Activated T-cell treated with anti-CD3 and anti-CD28 coated beads, Interleukin-2, amount 50 U/mL, for 4 hours (primary cell): Measurements from ENCODE around the gene STRN4. TPM values are rescaled to one million over a fixed set of nuclear protein-coding genes. Genes with fewer than 3 reads are reported as not detected.

ENCODE experiments used
- ATAC-seq, 2 donors: fragments of 200-7000 bp; cut with Tn5 transposase; one replicate each; pipeline ENCODE4 v1.10.0; 2021
- DNase-seq: peaks from one replicate; pipeline ENCODE4 v3.0.0-alpha.2; 2020
- H3K27me3 Mint-ChIP-seq: one replicate; pipeline ENCODE4 v1.8.0; 2021; ENCODE audit warnings: low read depth, mixed read lengths
- H3K36me3 Mint-ChIP-seq: one replicate; pipeline ENCODE4 v1.8.0; 2022; ENCODE audit warnings: mixed read lengths; ENCODE audit not compliant: insufficient read depth
- H3K4me1 Mint-ChIP-seq: one replicate; pipeline ENCODE4 v1.8.0; 2021; ENCODE audit warnings: low read depth, mixed read lengths
- H3K4me3 Mint-ChIP-seq: one replicate; pipeline ENCODE4 v1.8.0; 2021; ENCODE audit warnings: mild to moderate bottlenecking, moderate library complexity, mixed read lengths
- H3K9me3 Mint-ChIP-seq: one replicate; pipeline ENCODE4 v1.8.0; 2021; ENCODE audit warnings: mixed read lengths
- total RNA-seq, 3 donors: library from RNA; stranded (reverse); gene quantifications; one replicate each; pipeline ENCODE4 v1.2.1, GENCODE V29; 2021

Gene STRN4
- total RNA-seq, 3 donors from 2014 or later, result 91.3 to 98.0 (median 96.7) TPM

DNA sequence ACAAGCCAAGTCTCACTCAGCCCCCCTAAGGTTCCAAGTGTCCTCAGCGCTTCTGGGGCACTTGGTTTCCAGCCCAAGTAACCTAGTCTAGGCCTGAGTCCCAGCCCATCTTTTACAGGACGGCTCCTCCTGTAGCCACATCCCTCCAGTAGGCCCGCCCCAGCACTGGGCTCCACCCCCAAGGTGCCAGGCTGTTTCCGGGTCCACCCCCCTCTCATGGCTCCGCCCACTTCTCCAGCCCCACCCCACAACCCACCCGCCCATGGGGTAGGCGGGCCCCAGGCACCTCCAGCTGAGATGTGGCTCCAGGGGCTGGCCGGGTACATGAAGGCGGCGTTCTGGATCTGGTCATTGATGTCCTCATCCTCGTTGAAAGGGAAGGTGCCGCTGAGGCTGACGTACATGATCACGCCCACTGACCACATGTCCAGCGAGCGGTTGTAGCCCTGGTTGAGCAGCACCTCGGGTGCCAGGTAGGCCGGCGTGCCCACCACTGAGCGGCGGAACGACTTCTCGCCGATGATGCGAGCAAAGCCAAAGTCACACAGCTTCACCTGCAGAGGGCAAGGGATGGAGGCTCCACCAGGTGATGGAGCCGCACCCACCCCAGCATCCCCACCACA is 68.0 kb downstream of the STRN4 start:
- DNase-seq (peak; percentile 36), ATAC-seq (peak; percentile 91 to 93)
- peaks cover 34% of the 10 kb centered on the region for H3K36me3 Mint-ChIP-seq
- no peaks in the 10 kb centered on the region for H3K9me3 Mint-ChIP-seq
- no peaks in the 10 kb centered on the region for H3K4me1 Mint-ChIP-seq
- no peak overlapping the region for H3K4me3 Mint-ChIP-seq
- no peaks in the 10 kb centered on the region for H3K27me3 Mint-ChIP-seq

- no peaks in the 10 kb centered on the region for H3K9me3 Mint-ChIP-seq
- ATAC-seq (peak; percentile 35 to 36), DNase-seq (no peak)
- H3K36me3 Mint-ChIP-seq, result peaks cover 33% of the 10 kb centered on the region
- H3K27me3 Mint-ChIP-seq, result no peaks in the 10 kb centered on the region
- no peaks in the 10 kb centered on the region for H3K4me1 Mint-ChIP-seq
- H3K4me3 Mint-ChIP-seq, result no peak overlapping the region
These were observed 71.7 kb downstream of the STRN4 start for GRCh38 chr19:46674416-46675178.

DNA sequence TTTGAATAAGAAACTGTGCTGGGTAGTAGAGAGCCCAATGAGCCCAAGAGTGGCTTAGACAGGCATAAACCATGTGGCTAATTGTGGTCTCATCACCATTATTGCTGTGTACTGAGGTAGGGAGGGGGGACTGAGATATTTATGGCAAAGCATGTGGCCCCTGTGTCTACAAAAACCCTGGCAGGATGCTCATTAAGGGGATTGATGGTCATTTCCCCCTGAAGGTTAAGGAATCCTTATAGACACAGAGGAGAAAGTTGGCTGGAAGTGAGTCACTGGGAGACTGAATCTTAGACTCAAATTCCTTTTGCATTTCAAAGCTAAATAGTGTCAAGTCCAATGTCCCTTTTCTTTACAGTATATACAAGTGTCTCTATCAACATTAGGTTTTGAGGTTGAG is 75.4 kb downstream of the STRN4 start:
- no peak for ATAC-seq
- no peaks in the 10 kb centered on the region for H3K4me1 Mint-ChIP-seq
- H3K9me3 Mint-ChIP-seq, result no peaks in the 10 kb centered on the region
- H3K4me3 Mint-ChIP-seq, result no peak overlapping the region
- H3K36me3 Mint-ChIP-seq, result peaks cover 22% of the 10 kb centered on the region
- DNase-seq, result no peak
- no peaks in the 10 kb centered on the region for H3K27me3 Mint-ChIP-seq

Other genes with a start within 250 kb of the STRN4 start
- gene CALM3, start 145.1 kb downstream of the STRN4 start, total RNA-seq, result 100 to 1,000 TPM; 237 to 257 (median 239) TPM
- gene PTGIR, start 121.4 kb downstream of the STRN4 start, total RNA-seq, result 1 to 10 TPM; 2.2 to 5.8 (median 4.3) TPM
- gene GNG8, start 110.2 kb downstream of the STRN4 start, total RNA-seq, result 1 to 10 TPM; 1.5 to 2.6 (median 2.4) TPM
- gene DACT3, start 85.3 kb downstream of the STRN4 start, total RNA-seq, result under 1 TPM; 0.50 to 0.71 (median 0.63) TPM
- gene PRKD2, start 29.3 kb downstream of the STRN4 start, total RNA-seq, result 10 to 100 TPM; 45.3 to 59.8 (median 58.1) TPM
- 10 to 100 TPM; 26.0 to 31.2 (median 28.9) TPM for gene FKRP, start 393 bp downstream of the STRN4 start, total RNA-seq
- gene SLC1A5, start 42.1 kb upstream of the STRN4 start, total RNA-seq, result 100 to 1,000 TPM; 349 to 439 (median 369) TPM
- 100 to 1,000 TPM; 106 to 130 (median 116) TPM for gene AP2S1, start 104.4 kb upstream of the STRN4 start, total RNA-seq
- gene ARHGAP35, start 114.5 kb upstream of the STRN4 start, total RNA-seq, result 10 to 100 TPM; 14.3 to 15.5 (median 14.3) TPM